Stimulated activated CD4-positive, alpha-beta T cell treated with anti-CD3 and anti-CD28 coated beads, Interleukin-4, amount 100 ng/mL, for 48 hours (primary cell): ENCODE data around the gene KRR1.

Experiments
- DNase-seq, 2 donors: peaks; one replicate each; pipeline ENCODE4 v3.0.0-alpha.2; 2020; ENCODE audit warnings: low read depth in 2 of 2

The KRR1 gene

DNA sequence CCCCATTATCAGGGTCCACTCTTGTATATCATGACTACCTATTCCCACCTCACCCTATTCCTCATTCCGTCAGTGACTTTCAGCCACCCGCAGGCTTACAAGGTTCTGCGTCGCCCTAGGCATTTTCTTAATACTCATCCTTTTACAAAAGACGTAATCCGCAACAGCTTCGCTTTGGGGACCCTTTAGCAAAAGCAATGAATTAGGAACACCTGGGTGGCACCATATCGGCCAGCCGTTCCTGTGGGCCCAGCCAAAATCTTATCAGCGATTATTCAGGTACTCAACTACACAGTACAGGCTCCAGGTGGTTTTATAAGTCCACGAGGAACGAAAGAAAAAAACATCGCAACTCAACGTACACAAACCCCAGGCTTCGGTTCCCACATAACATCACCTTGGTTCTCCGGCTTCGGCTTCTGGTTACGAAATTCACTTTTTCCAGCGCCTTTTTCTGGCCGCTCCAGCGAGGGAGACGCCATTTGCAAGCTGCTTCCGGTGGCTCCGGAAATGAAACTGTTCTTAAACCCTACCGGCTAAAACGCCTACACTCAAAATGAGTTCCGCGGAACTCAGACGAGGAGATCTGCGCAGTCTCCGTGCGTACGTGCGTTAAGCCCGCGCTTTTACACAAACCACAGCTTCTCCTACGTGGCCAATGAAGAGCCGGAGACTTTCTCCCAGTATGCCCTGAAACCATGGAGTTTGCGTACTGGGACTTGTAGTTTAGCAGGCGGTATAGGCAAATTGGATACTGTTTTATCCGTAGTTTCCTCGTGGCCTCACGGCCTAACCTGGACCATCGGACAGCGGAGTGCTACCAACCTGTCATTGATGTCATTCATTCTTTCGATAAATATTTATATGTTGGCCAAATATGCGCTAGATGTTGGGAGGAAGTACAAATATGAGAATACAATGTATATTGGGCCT is at the start of gene KRR1:
KRR1 (minus strand) TSS at position 494 of the 933 bp plus-strand sequence; CDS start at position 482, 12 bp downstream.
- peak; percentile 69 to 85 for DNase-seq

DNA sequence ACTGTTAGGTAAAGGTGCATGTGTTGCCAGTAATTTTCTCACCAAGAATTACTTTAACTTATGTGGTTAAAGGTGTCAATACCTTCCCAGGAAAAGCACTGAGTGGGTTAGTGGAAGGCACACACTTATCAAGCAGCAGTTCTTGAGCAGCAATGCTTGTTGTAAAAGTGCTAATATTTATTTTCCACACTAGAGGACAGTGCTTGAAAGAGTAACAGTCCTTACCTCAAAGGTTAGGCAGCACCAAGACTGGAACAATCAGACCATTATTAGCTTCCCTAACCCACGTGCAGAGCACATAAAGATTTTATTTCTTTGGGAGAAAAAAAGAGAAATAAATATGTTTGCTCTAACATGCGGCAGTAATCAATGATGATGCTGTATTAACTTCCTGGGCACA is 48.8 kb upstream of the KRR1 start:
- no peak for DNase-seq

DNA sequence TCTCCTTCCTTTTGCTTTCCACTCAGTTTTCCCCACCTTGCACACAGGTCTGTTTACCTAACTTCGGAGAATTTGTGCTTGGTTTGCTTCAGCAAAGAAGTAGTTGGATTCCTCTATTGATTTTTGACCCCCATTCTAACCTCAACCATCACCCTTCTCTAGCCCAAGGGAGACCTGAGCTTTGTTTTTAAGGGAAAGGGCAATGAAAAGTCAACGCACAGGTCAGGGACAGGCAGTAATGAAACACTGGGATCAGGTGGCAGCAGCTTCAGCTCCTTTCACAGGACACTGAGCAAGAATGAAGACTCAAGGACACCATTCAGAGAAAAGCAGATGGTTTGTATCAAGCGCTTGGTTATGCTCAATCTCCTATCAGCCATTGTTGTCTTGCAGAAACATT is 46.9 kb upstream of the KRR1 start:
- no peak for DNase-seq

- DNase-seq, result no peak
Observed at GRCh38 chr12:75556311-75556899, 45.0 kb upstream of the KRR1 start.

GRCh38 chr12:75554556-75554880 is 43.1 kb upstream of the KRR1 start:
- no peak for DNase-seq

DNA sequence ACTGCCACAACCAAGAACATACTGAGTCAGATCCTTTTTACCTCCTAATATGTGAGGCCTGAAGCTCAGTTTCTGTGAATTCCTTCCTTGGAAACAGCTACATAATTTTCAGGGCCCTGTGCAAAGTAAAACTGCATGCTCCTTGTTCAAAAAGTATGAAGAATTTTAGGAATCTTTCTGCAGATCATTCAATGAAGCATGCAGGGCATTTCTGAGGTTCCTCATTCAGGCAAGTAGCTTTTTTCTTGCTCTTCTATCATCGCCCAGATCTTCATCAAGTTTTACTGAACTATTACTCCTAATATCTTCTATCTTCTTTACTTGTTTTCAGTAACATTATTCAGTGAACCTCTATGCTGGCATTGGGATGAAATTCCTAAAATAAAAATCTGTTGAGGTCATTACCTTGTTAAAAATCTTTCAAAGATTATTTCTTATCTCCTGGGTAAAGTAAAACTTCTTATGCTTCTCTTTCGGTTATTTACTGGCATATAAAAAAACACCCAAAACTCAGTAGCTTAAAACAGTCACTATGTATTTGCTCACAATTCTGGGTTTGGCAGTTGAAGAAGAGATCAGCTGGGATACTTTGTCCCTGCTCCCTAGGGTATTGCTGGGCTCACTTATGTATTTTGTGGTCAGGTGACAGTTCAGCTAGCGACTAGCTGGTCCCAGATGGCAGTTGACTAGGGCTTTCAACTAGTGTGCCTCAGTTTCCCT is 42.6 kb upstream of the KRR1 start:
- DNase-seq, result no peak

- no peak for DNase-seq
Observed at GRCh38 chr12:75553398-75553797, 42.0 kb upstream of the KRR1 start.

DNA sequence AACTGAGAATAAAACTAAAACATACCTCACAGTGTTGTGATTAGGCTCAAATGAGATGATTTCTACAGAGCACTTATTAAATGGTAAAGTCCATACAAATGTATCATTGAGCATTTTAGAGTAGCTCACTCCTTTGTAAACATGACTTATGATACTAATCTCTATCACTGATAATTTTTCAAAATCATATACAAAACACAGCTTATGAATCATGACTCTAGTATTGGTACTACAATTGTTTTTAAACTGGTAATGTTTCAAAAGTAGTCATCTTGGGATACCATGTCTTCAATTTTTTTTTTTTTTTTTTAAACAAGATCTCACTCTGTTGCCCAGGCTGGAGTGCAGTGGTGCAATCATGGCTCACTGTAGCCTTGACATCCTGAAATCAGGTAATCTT is 40.1 kb upstream of the KRR1 start:
- no peak for DNase-seq

DNA sequence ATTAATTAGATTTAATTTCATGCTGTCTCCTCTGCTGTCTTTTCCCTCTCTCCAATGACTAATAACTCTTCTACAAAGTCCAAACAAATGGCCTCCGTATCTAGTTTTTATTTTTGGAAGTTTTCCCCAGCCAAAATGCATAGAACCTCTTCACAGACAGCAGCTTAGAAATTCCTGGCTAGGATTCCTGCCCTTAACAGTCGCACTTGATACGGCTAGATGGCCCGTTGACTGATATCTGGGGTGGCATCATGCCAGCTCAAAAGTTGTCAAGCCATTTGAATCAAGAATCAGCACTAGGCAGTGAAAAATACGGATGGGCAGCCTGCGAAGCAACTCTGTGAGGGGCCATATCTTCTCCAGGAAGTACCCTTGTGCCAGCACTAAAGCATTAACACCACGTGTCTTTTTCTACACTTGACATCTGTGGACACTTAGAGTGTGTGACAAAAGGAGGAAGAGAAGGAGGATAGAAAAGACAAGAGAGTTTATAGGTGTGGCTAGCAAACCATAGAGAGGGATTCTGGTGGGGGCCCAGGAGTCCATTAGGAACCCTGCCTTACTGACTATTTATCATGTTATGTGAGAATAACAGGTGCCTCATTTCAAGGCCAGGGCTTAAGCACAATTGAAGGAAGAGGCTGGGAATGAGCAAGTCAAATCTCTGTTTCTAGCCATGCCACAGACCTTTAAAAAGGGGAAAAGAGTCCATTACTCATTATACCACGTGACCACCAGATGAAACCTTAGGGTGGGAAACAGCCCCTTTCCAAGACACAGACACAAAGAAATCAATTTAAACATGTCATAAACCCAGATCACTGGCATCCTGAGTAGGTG is 39.2 kb upstream of the KRR1 start:
- no peak for DNase-seq

DNA sequence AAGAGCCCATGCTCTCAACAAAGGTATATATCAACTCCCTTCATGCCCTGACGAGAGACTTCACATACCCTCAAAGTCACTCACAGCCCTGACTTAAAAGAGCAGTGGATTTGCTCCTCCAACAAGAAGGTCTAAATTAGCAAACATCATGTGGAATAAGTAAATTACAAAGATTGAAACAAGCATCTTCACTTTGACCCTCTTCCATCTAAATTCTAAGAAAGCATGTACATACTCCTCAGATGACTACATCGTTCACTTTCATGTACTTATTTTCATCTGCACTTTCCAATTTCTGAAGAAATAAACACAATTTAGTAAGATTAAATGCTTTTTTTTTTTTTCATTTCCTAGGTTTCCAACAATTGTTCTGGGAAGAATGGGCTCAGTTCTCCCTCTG is 38.6 kb upstream of the KRR1 start:
- DNase-seq, result no peak

DNA sequence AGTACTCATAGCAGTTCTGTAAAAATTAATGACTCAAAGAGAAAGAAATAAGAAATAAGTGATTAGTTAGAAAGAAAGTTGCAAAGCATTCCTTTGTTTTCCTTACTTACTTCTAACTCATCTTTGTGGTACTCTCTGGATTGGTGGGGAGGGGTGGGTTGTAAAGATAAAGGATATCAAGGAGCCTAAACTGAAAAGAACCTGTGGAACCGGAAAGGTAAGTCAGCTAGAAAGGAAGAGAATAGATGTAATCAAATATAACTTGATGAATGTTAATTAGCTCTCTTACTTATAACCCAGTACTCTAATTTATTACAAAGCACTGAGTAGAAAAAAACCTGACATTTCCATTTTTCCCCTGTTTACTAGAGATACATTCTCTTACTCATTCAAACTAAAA is 37.5 kb upstream of the KRR1 start:
- no peak for DNase-seq

GRCh38 chr12:75545636-75546035 is 34.2 kb upstream of the KRR1 start:
- no peak for DNase-seq

DNA sequence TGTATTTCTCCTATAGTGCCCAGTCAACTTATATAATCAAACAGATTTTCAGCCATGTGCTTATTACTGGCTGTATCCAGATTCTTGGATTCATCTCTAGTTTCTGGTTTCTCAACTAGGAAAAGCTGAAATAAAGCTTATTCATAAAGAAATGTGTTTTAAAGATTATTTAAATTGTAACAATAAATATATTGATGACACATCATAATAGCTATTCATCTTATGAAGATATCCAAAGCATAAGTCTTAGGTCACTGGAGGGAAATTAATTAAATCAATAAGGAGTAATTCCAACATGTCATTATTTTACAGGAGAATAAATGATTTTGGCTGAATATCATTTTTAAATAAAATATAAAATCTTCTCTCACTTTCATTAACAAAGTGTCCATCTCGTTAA is 32.1 kb upstream of the KRR1 start:
- no peak for DNase-seq

DNA sequence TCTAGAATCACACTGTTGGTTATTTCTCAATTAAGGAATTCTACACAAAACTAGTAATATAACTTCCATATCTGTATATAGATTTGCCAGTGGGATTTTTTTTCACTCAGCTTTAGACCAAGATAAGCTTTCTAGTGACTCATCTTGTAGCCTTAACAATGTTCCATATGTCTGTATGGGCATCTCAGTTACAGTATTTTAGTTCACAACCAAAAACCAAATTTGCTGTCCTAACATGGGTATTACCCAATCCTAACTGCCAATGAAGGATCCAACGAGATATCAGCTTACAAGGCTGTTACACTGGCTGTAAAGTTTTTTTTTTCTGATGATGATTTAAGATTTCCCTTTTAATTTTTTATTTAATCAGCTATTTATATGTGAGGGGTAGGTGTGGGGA is 31.5 kb upstream of the KRR1 start:
- DNase-seq, result no peak

DNA sequence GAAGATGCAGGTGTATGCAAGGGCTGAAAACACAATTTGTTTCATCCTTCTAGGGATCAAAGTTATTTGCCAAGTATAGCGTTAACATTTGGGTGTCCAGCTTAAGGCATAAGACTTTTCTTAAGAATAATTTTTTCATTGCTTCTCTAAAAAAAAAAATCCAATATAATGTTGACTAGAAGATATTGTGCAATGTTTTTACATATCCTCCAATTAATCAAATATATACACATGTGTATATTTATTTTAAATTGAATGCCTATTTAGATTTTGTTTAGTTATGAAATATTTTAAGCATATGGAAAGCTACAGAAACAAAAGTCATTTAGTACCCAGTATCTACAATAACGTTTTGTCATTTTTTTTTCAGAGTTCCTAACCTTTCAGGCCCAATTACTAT is 28.5 kb upstream of the KRR1 start:
- no peak for DNase-seq

DNA sequence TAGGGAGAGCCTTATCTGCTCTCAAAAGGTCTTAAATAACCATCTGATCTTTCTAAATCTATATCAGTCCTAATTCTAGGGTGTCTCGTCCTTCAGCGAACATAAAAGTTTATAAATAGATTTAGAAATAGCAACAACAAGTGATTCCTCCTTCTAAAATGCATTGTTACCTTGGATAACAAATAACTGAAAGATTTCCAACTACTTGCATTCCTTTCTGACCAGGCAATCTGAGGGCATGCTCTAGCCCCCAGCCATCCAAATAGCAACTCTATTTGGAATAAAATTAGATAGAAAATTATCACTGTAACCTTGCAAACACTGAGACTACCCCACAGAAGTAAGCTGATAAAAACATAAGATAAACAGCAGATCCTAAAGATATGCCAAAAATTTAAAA is 21.8 kb upstream of the KRR1 start:
- no peak for DNase-seq

DNA sequence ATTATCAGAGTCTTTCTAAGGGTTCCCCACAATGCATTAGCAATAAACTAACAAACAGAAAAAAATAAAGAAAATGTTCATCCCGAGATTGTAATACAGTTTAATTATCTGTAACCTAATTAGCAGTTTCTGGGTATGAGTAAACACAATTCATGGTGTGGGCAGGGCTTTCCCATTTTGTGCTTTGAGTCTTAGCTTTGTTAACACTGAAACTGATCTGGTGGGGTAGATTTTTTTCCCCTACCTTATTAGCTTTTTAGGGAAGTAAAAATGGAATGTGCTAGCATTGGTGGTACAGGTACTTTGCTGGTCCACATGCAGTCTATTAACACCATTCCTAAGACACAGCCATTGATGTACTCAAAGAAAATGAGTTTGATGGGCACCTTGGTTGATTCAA is 18.4 kb upstream of the KRR1 start:
- DNase-seq, result no peak

GRCh38 chr12:75529316-75529715 is 17.9 kb upstream of the KRR1 start:
- no peak for DNase-seq

GRCh38 chr12:75528692-75529091 is 17.3 kb upstream of the KRR1 start:
- no peak for DNase-seq

DNA sequence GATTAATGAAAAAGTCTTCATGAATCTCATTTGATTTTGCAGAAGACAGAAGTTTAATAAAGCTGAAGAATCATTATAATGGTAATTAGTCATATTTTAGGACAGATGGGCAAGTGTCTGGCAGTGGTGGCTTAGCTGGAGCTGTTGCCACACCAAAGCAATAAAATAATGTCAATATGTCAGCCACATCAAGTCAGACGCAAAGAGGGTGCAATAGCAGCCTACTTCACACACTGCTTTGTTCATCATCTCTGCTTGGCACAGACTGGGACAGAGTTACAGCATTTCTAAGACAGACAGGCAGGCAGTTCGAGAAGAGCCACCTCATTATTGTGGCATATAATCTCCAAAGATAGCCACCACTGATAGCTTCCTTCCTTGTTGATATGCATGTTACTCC is 16.9 kb upstream of the KRR1 start:
- DNase-seq, result no peak

- peak; percentile 2 to 3 for DNase-seq
Observed at GRCh38 chr12:75526655-75527511, 15.5 kb upstream of the KRR1 start.
